H9 (cell line): Measurements from ENCODE around the gene ENOX1. TPM values are rescaled to one million over a fixed set of nuclear protein-coding genes. Genes with fewer than 3 reads are reported as not detected.

ENCODE experiments used
- DNase-seq: peaks from one replicate; pipeline ENCODE4 v3.0.0-alpha.2; 2017
- H2AFZ ChIP-seq: one replicate; pipeline ENCODE4 v1.6.1; 2013; ENCODE audit warnings: mild to moderate bottlenecking, low read length, control low read depth, moderate library complexity
- H2AK5ac ChIP-seq: 2 replicates; pipeline ENCODE4 v1.6.1; 2013; ENCODE audit warnings: low read length, control low read depth, mixed read lengths; ENCODE audit not compliant: insufficient read length
- H2BK120ac ChIP-seq: one replicate; pipeline ENCODE4 v1.6.1; 2013; ENCODE audit warnings: low read depth, mild to moderate bottlenecking, low read length, control low read depth, inconsistent platforms; ENCODE audit not compliant: poor library complexity, severe bottlenecking
- H2BK12ac ChIP-seq: 2 replicates; pipeline ENCODE4 v1.6.1; 2013; ENCODE audit warnings: low read length, control low read depth, mixed read lengths, low read depth; ENCODE audit not compliant: insufficient read length
- H2BK15ac ChIP-seq: 2 replicates; pipeline ENCODE4 v1.6.1; 2013; ENCODE audit warnings: low read depth, low read length, control low read depth
- H2BK20ac ChIP-seq: one replicate; pipeline ENCODE4 v1.6.1; 2013; ENCODE audit warnings: low read depth, mild to moderate bottlenecking, low read length, control low read depth, inconsistent platforms; ENCODE audit not compliant: poor library complexity, severe bottlenecking
- H2BK5ac ChIP-seq: 2 replicates; pipeline ENCODE4 v1.6.1; 2013; ENCODE audit warnings: low read length, control low read depth, mixed read lengths; ENCODE audit not compliant: insufficient read length
- H3K14ac ChIP-seq: 2 replicates; pipeline ENCODE4 v1.6.1; 2013; ENCODE audit warnings: low read length, control low read depth; ENCODE audit not compliant: insufficient read depth
- H3K18ac ChIP-seq: 2 replicates; pipeline ENCODE4 v1.6.1; 2013; ENCODE audit warnings: low read depth, mild to moderate bottlenecking, mixed read lengths, low read length, control low read depth; ENCODE audit not compliant: insufficient read length
- H3K23ac ChIP-seq: 2 replicates; pipeline ENCODE4 v1.6.1; 2013; ENCODE audit warnings: low read length, control low read depth, mixed read lengths, low read depth; ENCODE audit not compliant: insufficient read length
- H3K23me2 ChIP-seq: 2 replicates; pipeline ENCODE4 v1.6.1; 2013; ENCODE audit warnings: low read depth, mild to moderate bottlenecking, mixed read lengths, low read length, control low read depth; ENCODE audit not compliant: insufficient read length, poor library complexity, severe bottlenecking
- H3K27ac ChIP-seq: 2 replicates; pipeline ENCODE4 v1.5.1; 2013; ENCODE audit warnings: low read length, control low read depth, mixed read lengths, low read depth; ENCODE audit not compliant: insufficient read length
- H3K27me3 ChIP-seq: 2 replicates; pipeline ENCODE4 v1.6.1; 2013; ENCODE audit warnings: low read length, control low read depth, inconsistent platforms; ENCODE audit not compliant: insufficient read depth
- H3K4ac ChIP-seq: 2 replicates; pipeline ENCODE4 v1.6.1; 2013; ENCODE audit warnings: low read depth, mild to moderate bottlenecking, control low read depth, inconsistent platforms, low read length, moderate library complexity
- H3K4me1 ChIP-seq: 2 replicates; pipeline ENCODE4 v1.6.1; 2013; ENCODE audit warnings: low read length, control low read depth, inconsistent platforms; ENCODE audit not compliant: insufficient read depth
- H3K4me2 ChIP-seq: 2 replicates; pipeline ENCODE4 v1.6.1; 2013; ENCODE audit warnings: low read length, control low read depth, mixed read lengths; ENCODE audit not compliant: insufficient read length, insufficient read depth
- H3K56ac ChIP-seq: 2 replicates; pipeline ENCODE4 v1.6.1; 2013; ENCODE audit warnings: low read depth, mild to moderate bottlenecking, mixed read lengths, low read length, control low read depth; ENCODE audit not compliant: insufficient read length
- H3K79me1 ChIP-seq: 2 replicates; pipeline ENCODE4 v1.6.1; 2013; ENCODE audit warnings: low read depth, mild to moderate bottlenecking, moderate library complexity, low read length, control low read depth, inconsistent platforms; ENCODE audit not compliant: insufficient read depth, poor library complexity, severe bottlenecking
- H3K79me2 ChIP-seq: 2 replicates; pipeline ENCODE4 v1.6.1; 2013; ENCODE audit warnings: low read length, control low read depth, inconsistent platforms; ENCODE audit not compliant: insufficient read depth
- H3K9ac ChIP-seq: 2 replicates; pipeline ENCODE4 v1.6.1; 2013; ENCODE audit warnings: low read length, control low read depth, mixed read lengths; ENCODE audit not compliant: insufficient read length; ENCODE audit errors: extremely low read depth
- H3K9me3 ChIP-seq: one replicate; pipeline ENCODE4 v1.6.1; 2013; ENCODE audit warnings: low read depth, low read length, inconsistent platforms; ENCODE audit not compliant: control insufficient read depth
- H3T11ph ChIP-seq: one replicate; pipeline ENCODE4 v1.6.1; 2013; ENCODE audit warnings: mild to moderate bottlenecking, low read length, control low read depth, inconsistent platforms
- H4K20me1 ChIP-seq: one replicate; pipeline ENCODE4 v1.6.1; 2013; ENCODE audit not compliant: control insufficient read depth, insufficient read length, insufficient read depth
- H4K5ac ChIP-seq: 2 replicates; pipeline ENCODE4 v1.6.1; 2013; ENCODE audit warnings: low read depth, mild to moderate bottlenecking, mixed read lengths, low read length, control low read depth; ENCODE audit not compliant: insufficient read length
- H4K8ac ChIP-seq: replicated peaks from 2 replicates; pipeline ENCODE4 v1.6.1; 2013; ENCODE audit warnings: low read length, control low read depth, mixed read lengths, low read depth; ENCODE audit not compliant: insufficient read length
- H4K91ac ChIP-seq: 2 replicates; pipeline ENCODE4 v1.6.1; 2013; ENCODE audit warnings: low read depth, mild to moderate bottlenecking, moderate library complexity, mixed read lengths, low read length, control low read depth; ENCODE audit not compliant: insufficient read length
- H3K27ac Mint-ChIP-seq, 3 experiments: 2 replicates in 2 of 3; 3 replicates in 1 of 3; pipeline ENCODE4 v1.8.0; 2020 to 2021; ENCODE audit warnings: mixed read lengths in 3 of 3, mild to moderate bottlenecking in 1 of 3, moderate library complexity in 1 of 3
- H3K27me3 Mint-ChIP-seq: 2 replicates; pipeline ENCODE4 v1.8.0; 2021; ENCODE audit warnings: low read depth, mild to moderate bottlenecking, moderate library complexity, mixed read lengths
- H3K36me3 Mint-ChIP-seq, 3 experiments: 2 replicates in 2 of 3; 3 replicates in 1 of 3; pipeline ENCODE4 v1.8.0; 2020 to 2021; ENCODE audit warnings: low read depth in 3 of 3, mixed read lengths in 3 of 3; ENCODE audit not compliant: insufficient read depth in 1 of 3
- H3K4me1 Mint-ChIP-seq, 2 experiments: 2 replicates each; pipeline ENCODE4 v1.8.0; 2020; ENCODE audit warnings: mixed read lengths in 2 of 2
- H3K4me3 Mint-ChIP-seq, 2 experiments: 2 replicates in 1 of 2; 3 replicates in 1 of 2; pipeline ENCODE4 v1.8.0; 2020 to 2021; ENCODE audit warnings: mild to moderate bottlenecking in 2 of 2, mixed read lengths in 2 of 2, moderate library complexity in 1 of 2
- H3K9me3 Mint-ChIP-seq, 2 experiments: 2 replicates in 1 of 2; 3 replicates in 1 of 2; pipeline ENCODE4 v1.8.0; 2020; ENCODE audit warnings: mild to moderate bottlenecking in 2 of 2, mixed read lengths in 2 of 2, moderate library complexity in 1 of 2
- WGBS: extraction: QIAGEN DNeasy Blood & Tissue Kit; methylation state at CpG from one replicate; pipeline ENCODE4 v1.1.7; 2013; ENCODE audit warnings: missing lambda C conversion rate, low lambda C conversion rate, mixed read lengths; ENCODE audit not compliant: insufficient read length; ENCODE audit errors: extremely low coverage; 5-methylcytosine and 5-hydroxymethylcytosine counted together
- total RNA-seq: library from RNA; stranded (reverse); gene quantifications from 2 replicates; pipeline ENCODE4 v1.2.1, GENCODE V29; 2021
- TF ChIP-seq, protein P1 (sequence below): fragments of 200-600 bp; sonication (generic); conservative IDR thresholded peaks from 3 replicates; pipeline ENCODE4 v1.8.0; 2021; ENCODE audit warnings: antibody characterized with exemption, mild to moderate bottlenecking

The ENOX1 gene
- total RNA-seq, 1 experiment from 2014 or later = 0.24 TPM

DNA sequence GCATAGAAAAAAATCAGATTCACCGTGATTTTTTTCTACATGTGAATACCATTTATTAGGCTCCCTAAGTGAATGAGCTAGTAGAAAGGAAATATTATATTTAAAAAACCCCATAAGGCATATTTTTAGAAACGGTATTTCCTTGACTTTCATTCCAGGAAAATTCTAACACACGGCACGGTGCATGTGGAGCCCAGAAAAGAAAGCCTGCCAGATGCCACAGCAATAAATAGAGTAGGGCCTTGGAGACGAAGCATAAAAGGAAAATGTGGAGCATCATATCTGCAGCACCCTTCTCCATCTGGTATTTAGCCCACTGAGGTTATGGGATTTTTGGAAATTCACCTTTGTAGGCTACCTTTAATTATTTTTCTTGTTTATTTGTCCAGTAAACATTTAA is 314.4 kb downstream of the ENOX1 start:
- H3K9ac ChIP-seq = no peak overlapping the region
- no peaks in the 10 kb centered on the region for H3K9me3 ChIP-seq
- H3K4me2 ChIP-seq = no peak overlapping the region
- H4K8ac ChIP-seq = no peak overlapping the region
- H2AK5ac ChIP-seq = no peak overlapping the region
- no peaks in the 10 kb centered on the region for H3K79me2 ChIP-seq
- Mint-ChIP-seq H3K4me1 (no peaks in the 10 kb centered on the region), H3K27me3 (no peaks in the 10 kb centered on the region), H3K4me3 (no peak overlapping the region), H3K9me3 (no peaks in the 10 kb centered on the region), H3K36me3 (no peaks in the 10 kb centered on the region), H3K27ac (no peak overlapping the region)
- no peak overlapping the region for H3K23ac ChIP-seq
- H2BK5ac ChIP-seq = no peak overlapping the region
- H2BK20ac ChIP-seq = no peak overlapping the region
- no peaks in the 10 kb centered on the region for H3K27me3 ChIP-seq
- H3K56ac ChIP-seq = no peak overlapping the region
- no peaks in the 10 kb centered on the region for H3K79me1 ChIP-seq
- H2BK15ac ChIP-seq = no peak overlapping the region
- no peak overlapping the region for H3K18ac ChIP-seq
- H3K4me1 ChIP-seq = no peaks in the 10 kb centered on the region
- no peak overlapping the region for H3K4ac ChIP-seq
- H3K14ac ChIP-seq = no peak overlapping the region
- no peak overlapping the region for H2AFZ ChIP-seq
- H4K5ac ChIP-seq = no peak overlapping the region
- no peak for DNase-seq
- H3K27ac ChIP-seq = no peak overlapping the region
- no peak overlapping the region for H3T11ph ChIP-seq
- H3K23me2 ChIP-seq = no peaks in the 10 kb centered on the region
- TF ChIP-seq, protein P1, sequence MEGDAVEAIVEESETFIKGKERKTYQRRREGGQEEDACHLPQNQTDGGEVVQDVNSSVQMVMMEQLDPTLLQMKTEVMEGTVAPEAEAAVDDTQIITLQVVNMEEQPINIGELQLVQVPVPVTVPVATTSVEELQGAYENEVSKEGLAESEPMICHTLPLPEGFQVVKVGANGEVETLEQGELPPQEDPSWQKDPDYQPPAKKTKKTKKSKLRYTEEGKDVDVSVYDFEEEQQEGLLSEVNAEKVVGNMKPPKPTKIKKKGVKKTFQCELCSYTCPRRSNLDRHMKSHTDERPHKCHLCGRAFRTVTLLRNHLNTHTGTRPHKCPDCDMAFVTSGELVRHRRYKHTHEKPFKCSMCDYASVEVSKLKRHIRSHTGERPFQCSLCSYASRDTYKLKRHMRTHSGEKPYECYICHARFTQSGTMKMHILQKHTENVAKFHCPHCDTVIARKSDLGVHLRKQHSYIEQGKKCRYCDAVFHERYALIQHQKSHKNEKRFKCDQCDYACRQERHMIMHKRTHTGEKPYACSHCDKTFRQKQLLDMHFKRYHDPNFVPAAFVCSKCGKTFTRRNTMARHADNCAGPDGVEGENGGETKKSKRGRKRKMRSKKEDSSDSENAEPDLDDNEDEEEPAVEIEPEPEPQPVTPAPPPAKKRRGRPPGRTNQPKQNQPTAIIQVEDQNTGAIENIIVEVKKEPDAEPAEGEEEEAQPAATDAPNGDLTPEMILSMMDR = no peak
- no peak overlapping the region for H2BK12ac ChIP-seq
- no peaks in the 10 kb centered on the region for H4K20me1 ChIP-seq
- H2BK120ac ChIP-seq = no peak overlapping the region
- H4K91ac ChIP-seq = no peak overlapping the region
- WGBS = no CpG with 5 or more reads among the region's 5 CpGs
